Measurements from ENCODE around the gene POLK. TPM values are rescaled to one million over a fixed set of nuclear protein-coding genes. Genes with fewer than 3 reads are reported as not detected.

POLK gene
- total RNA-seq, 2 experiments from 2014 or later, result 26.8 to 29.0 TPM

DNA sequence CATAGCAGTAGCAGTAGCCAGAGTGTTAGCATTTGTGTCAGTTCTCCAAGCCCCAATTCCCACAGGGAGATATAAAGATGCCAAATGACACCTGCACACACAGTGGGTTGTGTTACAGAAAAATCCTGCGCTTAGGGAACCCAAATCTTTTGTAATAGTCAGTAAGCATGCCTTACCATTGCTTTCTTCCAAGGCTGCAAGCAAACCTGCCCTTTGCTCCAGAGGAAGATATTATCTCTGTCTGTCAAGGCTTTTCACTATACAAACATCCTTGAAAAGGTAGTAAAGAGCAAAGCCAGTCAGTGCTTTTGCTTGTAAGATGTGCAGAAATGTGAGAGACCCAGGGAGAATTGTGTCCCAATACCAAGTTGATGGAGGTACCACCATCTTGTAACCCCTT, 102.5 kb downstream of the POLK start:
- no peaks in the 10 kb centered on the region for H3K36me3 Mint-ChIP-seq (ENCODE audit: low read depth)
- CTCF ChIA-PET, result no interaction called here
- no peak overlapping the region for H3K4me3 Mint-ChIP-seq
- no peak for DNase-seq
- H3K27me3 Mint-ChIP-seq (ENCODE audit: low read depth), result peaks cover 16% of the 10 kb centered on the region
- H3K4me1 Mint-ChIP-seq (ENCODE audit: low read depth), result peaks cover 5% of the 10 kb centered on the region
- H3K27ac Mint-ChIP-seq, result no peak overlapping the region
- intact Hi-C loops (cut with micrococcal nuclease), result no loop called here
- H3K9me3 Mint-ChIP-seq, result no peaks in the 10 kb centered on the region

DNA sequence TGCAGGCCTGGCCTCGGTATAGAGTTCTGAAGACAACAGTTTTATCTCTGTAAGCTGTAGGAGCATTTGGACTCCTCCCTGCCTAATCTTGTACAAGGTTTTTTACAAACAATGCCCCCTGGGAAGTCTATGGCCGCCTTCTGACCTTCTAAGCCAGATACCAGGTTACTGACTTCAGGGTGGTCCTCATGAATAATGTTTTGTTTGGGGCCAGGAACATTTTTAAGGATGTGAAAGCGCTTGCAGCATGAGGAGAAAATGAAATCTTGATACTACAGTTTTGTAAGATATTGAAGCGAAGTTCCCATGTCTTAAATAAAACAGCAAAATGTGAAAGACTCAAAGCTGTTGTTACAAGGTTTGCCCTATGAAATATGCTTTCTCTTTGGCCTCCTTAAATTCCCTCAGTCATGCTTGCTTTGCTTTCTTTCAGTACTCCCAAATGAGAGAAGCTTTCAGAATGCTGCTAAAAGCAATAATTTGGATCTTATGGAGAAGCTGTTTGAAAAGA, 104.7 kb downstream of the POLK start:
- peaks cover 8% of the 10 kb centered on the region for H3K27me3 Mint-ChIP-seq (ENCODE audit: low read depth)
- no peaks in the 10 kb centered on the region for H3K9me3 Mint-ChIP-seq

DNA sequence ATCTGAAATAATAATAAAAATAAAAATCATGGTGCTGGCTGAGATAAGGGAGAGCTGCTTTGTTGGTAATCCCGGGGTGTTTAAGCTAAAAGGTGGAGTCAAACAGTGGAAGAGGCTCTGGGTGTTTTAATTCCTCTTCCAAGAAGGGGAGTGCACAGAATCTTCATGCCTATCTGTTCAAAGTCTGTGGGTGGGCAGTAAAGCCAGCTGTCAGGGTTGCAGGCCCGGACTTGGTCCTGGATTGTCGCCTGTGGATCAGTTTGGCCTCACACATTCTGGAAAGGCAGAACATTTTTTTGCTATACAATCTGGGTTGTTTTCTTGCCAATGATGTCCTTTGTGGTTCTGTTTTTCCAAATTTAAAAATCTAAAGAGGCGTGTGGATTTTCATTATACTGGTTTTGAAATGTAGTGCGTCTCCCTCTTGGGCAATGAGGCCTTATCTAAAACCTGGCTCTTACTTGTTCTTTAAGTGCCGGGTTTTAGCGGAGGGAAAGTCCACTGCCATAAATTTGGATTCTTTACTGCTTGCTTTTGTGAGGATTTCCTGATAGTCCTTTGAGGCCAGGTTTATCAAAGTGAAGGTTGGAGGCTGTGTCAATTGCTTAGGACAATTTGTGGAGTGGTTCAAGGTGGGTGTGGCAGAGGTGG, 105.4 kb downstream of the POLK start:
- H3K27me3 Mint-ChIP-seq (ENCODE audit: low read depth), result peaks cover 7% of the 10 kb centered on the region
- no peak overlapping the region for H3K27ac Mint-ChIP-seq
- no peaks in the 10 kb centered on the region for H3K9me3 Mint-ChIP-seq
- H3K4me3 Mint-ChIP-seq, result no peak overlapping the region
- CTCF ChIA-PET, result no interaction called here
- H3K4me1 Mint-ChIP-seq (ENCODE audit: low read depth), result no peaks in the 10 kb centered on the region
- no peak for DNase-seq
- H3K36me3 Mint-ChIP-seq (ENCODE audit: low read depth), result no peaks in the 10 kb centered on the region
- intact Hi-C loops (cut with micrococcal nuclease), result no loop called here

More for the DNA sequence above, 104.7 kb downstream of the POLK start:
- H3K4me1 Mint-ChIP-seq (ENCODE audit: low read depth), result no peaks in the 10 kb centered on the region
- CTCF ChIA-PET, result no interaction called here
- intact Hi-C loops (cut with micrococcal nuclease), result no loop called here
- H3K36me3 Mint-ChIP-seq (ENCODE audit: low read depth), result no peaks in the 10 kb centered on the region
- no peak for DNase-seq
- H3K4me3 Mint-ChIP-seq, result no peak overlapping the region
- H3K27ac Mint-ChIP-seq, result no peak overlapping the region

DNA sequence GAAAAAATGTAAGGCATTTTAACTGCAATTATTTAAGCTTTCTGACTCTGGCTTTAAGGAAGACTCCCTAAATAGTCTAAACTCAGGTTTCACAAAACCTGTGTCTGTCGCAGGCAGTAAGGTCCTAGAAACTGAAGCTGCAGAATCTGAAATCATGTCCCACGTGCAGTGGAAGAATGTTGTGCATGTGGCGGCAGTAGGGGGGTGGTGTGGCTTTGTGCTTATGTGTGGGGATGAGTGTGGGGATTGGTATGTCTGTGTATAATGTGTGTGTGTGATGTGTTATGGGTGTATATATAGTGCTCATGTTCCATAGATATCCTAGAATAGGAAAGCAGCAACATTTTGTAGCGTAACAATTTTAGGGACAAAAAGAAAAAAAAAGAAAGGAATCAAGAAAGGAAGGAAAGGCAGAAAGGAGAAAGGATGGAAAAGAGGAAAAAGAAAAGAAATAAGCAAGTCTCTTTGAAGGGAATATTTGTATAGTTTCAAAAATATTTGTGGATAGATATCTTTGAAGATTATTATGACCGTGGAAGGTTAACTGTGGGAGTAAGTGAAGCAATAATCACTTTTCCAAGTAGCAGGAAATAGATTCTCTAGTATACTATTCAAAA, 106.2 kb downstream of the POLK start:
- H3K36me3 Mint-ChIP-seq (ENCODE audit: low read depth), result no peaks in the 10 kb centered on the region
- DNase-seq, result no peak
- no peaks in the 10 kb centered on the region for H3K9me3 Mint-ChIP-seq
- intact Hi-C loops (cut with micrococcal nuclease), result no loop called here
- no peak overlapping the region for H3K27ac Mint-ChIP-seq
- H3K27me3 Mint-ChIP-seq (ENCODE audit: low read depth), result peaks cover 2% of the 10 kb centered on the region
- CTCF ChIA-PET, result interaction anchor here (1.0 kb wide), 1 partner anchor 12 kb away, joined by 4 read pairs; no protein-coding TSS in a partner anchor
- H3K4me3 Mint-ChIP-seq, result no peak overlapping the region
- no peaks in the 10 kb centered on the region for H3K4me1 Mint-ChIP-seq (ENCODE audit: low read depth)

DNA sequence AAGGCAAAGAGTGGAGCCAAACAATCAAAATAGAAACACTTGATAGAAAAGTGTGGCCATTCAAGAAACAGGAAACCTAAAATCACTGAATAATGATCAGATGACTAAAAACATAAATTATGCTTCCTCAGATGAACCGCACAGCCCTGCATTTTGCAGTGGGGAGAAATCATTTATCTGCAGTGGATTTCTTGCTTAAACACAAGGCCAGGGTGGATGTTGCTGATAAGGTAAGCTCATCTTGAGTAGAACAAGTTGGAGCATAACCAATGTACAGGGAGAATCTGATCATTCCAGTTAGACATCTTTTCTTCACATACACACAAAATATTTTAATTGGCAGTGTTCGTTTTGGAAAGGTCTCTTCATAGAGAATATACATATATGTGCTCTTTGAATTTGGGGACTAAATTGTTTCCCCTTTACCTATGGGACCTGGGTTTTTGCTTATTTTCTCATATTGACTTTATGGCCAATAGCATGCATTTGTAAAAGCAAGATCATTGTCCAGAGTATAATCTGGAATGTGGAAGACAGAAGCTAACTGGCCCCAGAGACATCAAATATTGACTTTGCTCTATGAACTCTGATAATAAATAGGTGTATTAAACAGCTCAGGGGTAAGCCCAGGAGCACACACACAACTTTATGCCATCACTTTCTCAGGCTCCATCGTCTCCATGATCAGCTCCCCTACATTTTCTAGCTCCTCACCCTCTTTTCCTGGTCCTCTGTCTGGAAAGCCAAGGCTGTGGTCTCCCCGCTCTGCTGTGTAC, 108.7 kb downstream of the POLK start:
- Mint-ChIP-seq H3K36me3 (ENCODE audit: low read depth) (no peaks in the 10 kb centered on the region), H3K27ac (no peak overlapping the region), H3K4me1 (ENCODE audit: low read depth) (no peaks in the 10 kb centered on the region), H3K4me3 (no peak overlapping the region), H3K27me3 (ENCODE audit: low read depth) (no peaks in the 10 kb centered on the region), H3K9me3 (no peaks in the 10 kb centered on the region)
- intact Hi-C loops (cut with micrococcal nuclease), result no loop called here
- DNase-seq, result no peak
- CTCF ChIA-PET, result no interaction called here

DNA sequence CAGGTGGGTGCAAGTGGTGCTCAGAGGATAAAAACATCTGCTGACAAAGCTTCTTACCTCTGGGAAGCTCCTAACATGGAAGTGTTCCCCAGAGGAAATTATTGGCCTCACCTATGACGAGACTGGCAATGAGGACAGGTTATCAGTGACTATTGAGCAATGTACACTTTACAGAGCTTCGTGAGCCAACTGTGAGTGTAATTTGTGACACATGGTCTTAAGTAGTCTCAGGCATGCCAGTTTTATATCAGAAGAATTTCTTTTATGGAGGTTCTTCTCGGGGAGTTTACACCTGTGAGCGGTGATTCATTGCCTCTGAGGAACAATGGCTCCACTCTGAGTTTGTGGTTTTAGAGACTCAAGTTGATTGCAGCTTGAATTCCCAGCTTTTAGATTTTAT, 110.9 kb downstream of the POLK start:
- Mint-ChIP-seq H3K4me3 (no peak overlapping the region), H3K27me3 (ENCODE audit: low read depth) (no peaks in the 10 kb centered on the region), H3K27ac (no peak overlapping the region), H3K9me3 (no peaks in the 10 kb centered on the region), H3K36me3 (ENCODE audit: low read depth) (no peaks in the 10 kb centered on the region), H3K4me1 (ENCODE audit: low read depth) (no peaks in the 10 kb centered on the region)
- no peak for DNase-seq
- intact Hi-C loops (cut with micrococcal nuclease), result no loop called here
- CTCF ChIA-PET, result interaction anchor here (0.7 kb wide), 1 partner anchor 60 kb away, joined by 4 read pairs; no protein-coding TSS in a partner anchor

DNA sequence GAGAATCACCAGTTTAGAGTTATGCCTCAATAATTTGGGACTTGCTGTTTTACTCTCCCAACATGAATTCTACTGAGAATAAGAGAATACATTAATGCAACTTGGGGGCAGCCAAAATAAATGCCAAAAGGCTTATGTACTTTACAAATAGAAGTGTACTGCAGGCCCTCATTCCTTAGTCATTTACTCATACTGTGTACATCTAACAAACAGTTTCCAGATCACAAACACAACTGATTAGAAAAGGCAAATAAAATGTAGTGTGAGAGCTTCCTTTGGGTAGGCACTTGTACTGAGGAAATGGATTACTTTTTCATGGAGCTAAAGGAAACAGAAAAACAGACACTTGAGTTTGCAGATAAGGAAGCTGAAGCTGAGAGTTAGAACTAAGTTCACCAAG, 112.2 kb downstream of the POLK start:
- H3K4me1 Mint-ChIP-seq (ENCODE audit: low read depth), result no peaks in the 10 kb centered on the region
- DNase-seq, result no peak
- no peak overlapping the region for H3K27ac Mint-ChIP-seq
- no peak overlapping the region for H3K4me3 Mint-ChIP-seq
- intact Hi-C loops (cut with micrococcal nuclease), result no loop called here
- H3K9me3 Mint-ChIP-seq, result no peaks in the 10 kb centered on the region
- CTCF ChIA-PET, result no interaction called here
- no peaks in the 10 kb centered on the region for H3K36me3 Mint-ChIP-seq (ENCODE audit: low read depth)
- H3K27me3 Mint-ChIP-seq (ENCODE audit: low read depth), result no peaks in the 10 kb centered on the region

DNA sequence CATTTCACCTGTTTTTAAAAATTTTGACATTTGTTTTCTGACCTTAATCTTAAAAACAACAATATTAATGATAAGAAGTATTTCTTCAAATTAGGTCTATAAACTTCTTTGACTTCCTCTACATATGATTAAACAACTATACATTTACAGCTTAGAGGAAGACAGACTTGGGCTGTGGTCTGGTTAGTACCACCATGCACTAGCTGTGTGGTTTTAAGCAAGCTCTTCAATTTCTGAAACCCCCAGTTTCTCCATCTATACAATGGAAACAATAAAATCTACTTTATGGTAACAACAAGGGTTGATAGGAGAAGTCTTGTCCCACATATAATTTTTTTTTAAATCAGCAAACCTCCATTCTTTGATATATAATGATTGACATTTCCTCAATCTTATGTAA, 115.3 kb downstream of the POLK start:
- Mint-ChIP-seq H3K27me3 (ENCODE audit: low read depth) (no peaks in the 10 kb centered on the region), H3K4me1 (ENCODE audit: low read depth) (no peaks in the 10 kb centered on the region), H3K4me3 (no peak overlapping the region), H3K9me3 (no peaks in the 10 kb centered on the region), H3K27ac (no peak overlapping the region), H3K36me3 (ENCODE audit: low read depth) (no peaks in the 10 kb centered on the region)
- CTCF ChIA-PET, result interaction anchor here (0.7 kb wide), 1 partner anchor 27 kb away, joined by 4 read pairs; no protein-coding TSS in a partner anchor
- DNase-seq, result no peak
- intact Hi-C loops (cut with micrococcal nuclease), result no loop called here

DNA sequence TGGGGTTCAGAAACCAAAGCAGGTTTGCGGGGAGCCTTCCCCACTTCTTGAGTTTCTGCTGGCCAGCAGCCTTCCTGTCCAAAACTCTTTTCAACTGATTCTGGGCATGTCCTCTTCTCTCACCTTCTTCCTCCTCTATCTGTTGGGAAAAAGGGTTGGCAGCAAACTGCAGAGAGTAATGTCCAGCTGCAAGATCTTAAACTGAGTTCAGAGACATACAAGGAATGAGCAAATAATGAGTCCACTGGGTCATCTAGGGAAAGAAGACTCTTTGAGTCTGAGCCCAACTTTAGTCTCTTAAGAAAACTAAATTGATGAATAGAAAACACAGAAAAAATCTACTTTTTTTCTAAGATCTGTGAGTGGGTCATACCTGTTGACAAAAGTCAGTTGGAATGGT, 116.1 kb downstream of the POLK start:
- Mint-ChIP-seq H3K4me3 (no peak overlapping the region), H3K4me1 (ENCODE audit: low read depth) (no peaks in the 10 kb centered on the region), H3K36me3 (ENCODE audit: low read depth) (no peaks in the 10 kb centered on the region), H3K27ac (no peak overlapping the region), H3K27me3 (ENCODE audit: low read depth) (no peaks in the 10 kb centered on the region), H3K9me3 (no peaks in the 10 kb centered on the region)
- intact Hi-C loops (cut with micrococcal nuclease), result no loop called here
- no peak for DNase-seq
- CTCF ChIA-PET, result no interaction called here

DNA sequence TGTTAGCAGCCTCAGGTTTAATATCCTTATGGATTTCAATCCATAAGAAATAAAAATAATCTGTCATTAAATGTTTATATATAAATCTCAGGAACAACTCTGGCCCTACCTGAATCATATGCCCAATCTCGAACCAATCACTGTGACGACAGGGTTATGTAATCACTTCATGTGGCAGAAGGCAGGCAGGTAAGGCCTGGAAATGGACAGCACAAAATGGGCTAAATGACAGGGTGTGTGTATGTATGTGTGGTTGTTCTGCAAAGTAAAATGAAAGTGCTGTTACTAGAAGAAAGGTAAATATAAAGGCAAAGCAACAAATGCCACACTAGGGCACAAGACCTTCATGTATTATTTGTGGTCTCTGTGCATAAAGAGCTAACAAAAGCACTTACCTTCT, 119.2 kb downstream of the POLK start:
- Mint-ChIP-seq H3K27me3 (ENCODE audit: low read depth) (no peaks in the 10 kb centered on the region), H3K36me3 (ENCODE audit: low read depth) (no peaks in the 10 kb centered on the region), H3K27ac (no peak overlapping the region), H3K4me1 (ENCODE audit: low read depth) (no peaks in the 10 kb centered on the region), H3K4me3 (no peak overlapping the region), H3K9me3 (no peaks in the 10 kb centered on the region)
- intact Hi-C loops (cut with micrococcal nuclease), result no loop called here
- CTCF ChIA-PET, result no interaction called here
- no peak for DNase-seq

DNA sequence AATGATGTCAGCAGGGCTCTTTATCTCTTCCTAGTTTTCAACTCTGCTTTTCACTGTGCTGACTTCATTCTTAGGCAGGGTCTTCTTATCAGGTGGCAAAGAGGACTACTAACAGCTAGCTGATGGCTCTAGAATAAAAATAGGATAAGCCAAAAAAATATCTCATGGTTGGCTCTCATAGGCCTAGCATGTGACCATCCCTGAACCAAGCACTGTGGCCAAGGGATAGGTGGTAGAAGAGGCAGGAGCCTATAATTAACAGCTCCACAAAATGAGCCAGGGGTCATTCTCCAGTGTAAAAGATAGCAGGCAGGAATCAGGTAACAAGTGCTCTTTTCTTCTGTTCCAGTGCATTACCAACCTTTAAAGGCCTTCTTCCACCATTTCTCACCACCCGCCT, 120.6 kb downstream of the POLK start:
- intact Hi-C loops (cut with micrococcal nuclease), result no loop called here
- Mint-ChIP-seq H3K4me3 (no peak overlapping the region), H3K27me3 (ENCODE audit: low read depth) (peaks cover 2% of the 10 kb centered on the region), H3K36me3 (ENCODE audit: low read depth) (no peaks in the 10 kb centered on the region), H3K4me1 (ENCODE audit: low read depth) (no peaks in the 10 kb centered on the region), H3K27ac (no peak overlapping the region), H3K9me3 (no peaks in the 10 kb centered on the region)
- CTCF ChIA-PET, result no interaction called here
- no peak for DNase-seq

DNA sequence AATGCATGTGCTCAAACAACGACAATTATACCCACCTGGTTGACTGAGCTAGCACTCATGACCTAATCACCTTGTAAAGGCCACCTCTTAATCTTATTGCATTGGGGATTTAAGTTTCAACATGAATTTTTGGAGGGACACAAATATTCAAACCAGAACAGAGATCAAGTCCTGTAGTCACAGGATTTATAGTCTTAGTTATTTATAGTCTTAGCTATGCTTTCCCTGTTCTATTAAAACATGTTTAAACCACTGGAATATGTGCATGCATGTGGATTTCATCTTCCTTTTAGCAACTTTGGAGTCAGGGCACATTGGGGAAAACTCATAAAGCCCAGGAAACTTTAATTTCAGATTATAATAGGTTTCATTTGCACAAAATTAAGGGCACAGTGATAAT, 126.3 kb downstream of the POLK start:
- Mint-ChIP-seq H3K4me1 (ENCODE audit: low read depth) (no peaks in the 10 kb centered on the region), H3K4me3 (no peak overlapping the region), H3K27ac (no peak overlapping the region), H3K36me3 (ENCODE audit: low read depth) (no peaks in the 10 kb centered on the region), H3K9me3 (no peaks in the 10 kb centered on the region), H3K27me3 (ENCODE audit: low read depth) (peaks cover 2% of the 10 kb centered on the region)
- CTCF ChIA-PET, result no interaction called here
- intact Hi-C loops (cut with micrococcal nuclease), result no loop called here
- no peak for DNase-seq

Measured in activated naive CD4-positive, alpha-beta T cell treated with anti-CD3 and anti-CD28 coated beads for 36 hours (primary cell).